Activated CD8-positive, alpha-beta T cell treated with anti-CD3 and anti-CD28 coated beads, Interleukin-2, amount 10 ng/mL, durations not matched to agents 7 days and 5 days (primary cell): ENCODE results near the gene BCL7C. TPM values are rescaled to one million over a fixed set of nuclear protein-coding genes. Genes with fewer than 3 reads are reported as not detected.
"Not testable (repeated sequence)": the region's sequence is repeated elsewhere in the genome, so short reads cannot be mapped to it uniquely, and the experiment has no call there.

Source experiments
- ATAC-seq: fragments of 150-1000 bp; cut with Tn5 transposase; one replicate; pipeline ENCODE4 v1.10.0; 2021; ENCODE audit warnings: moderate library complexity
- CTCF ChIA-PET: fragments of 350-600 bp; sonication (Branson Sonifier 250); formaldehyde crosslinking; loops from one replicate; lab custom pipeline; 2021; ENCODE audit warnings: antibody characterized with exemption; lab: Charles Lee
- POLR2A ChIA-PET: fragments of 350-600 bp; sonication (Branson Sonifier 250); formaldehyde crosslinking; loops from one replicate; lab custom pipeline; 2021; ENCODE audit warnings: antibody characterized with exemption; lab: Charles Lee
- DNase-seq: peaks from one replicate; pipeline ENCODE4 v3.0.0-alpha.2; 2020
- H3K27ac Mint-ChIP-seq: one replicate; pipeline ENCODE4 v1.8.0; 2021; ENCODE audit warnings: mild to moderate bottlenecking, mixed read lengths
- H3K27me3 Mint-ChIP-seq: one replicate; pipeline ENCODE4 v1.8.0; 2021; ENCODE audit warnings: low read depth, mixed read lengths
- H3K36me3 Mint-ChIP-seq: one replicate; pipeline ENCODE4 v1.8.0; 2021; ENCODE audit warnings: low read depth, mixed read lengths
- H3K4me1 Mint-ChIP-seq: one replicate; pipeline ENCODE4 v1.8.0; 2021; ENCODE audit warnings: low read depth, mixed read lengths
- H3K4me3 Mint-ChIP-seq: one replicate; pipeline ENCODE4 v1.8.0; 2021; ENCODE audit warnings: mild to moderate bottlenecking, mixed read lengths
- H3K9me3 Mint-ChIP-seq: one replicate; pipeline ENCODE4 v1.8.0; 2022; ENCODE audit warnings: mixed read lengths; ENCODE audit not compliant: insufficient read depth
- total RNA-seq, 2 experiments: library from RNA; stranded (reverse); gene quantifications; one replicate each; pipeline ENCODE4 v1.2.3, GENCODE V29; 2021

Gene BCL7C
- total RNA-seq, 2 experiments from 2014 or later: 30.3 to 34.5 TPM

DNA sequence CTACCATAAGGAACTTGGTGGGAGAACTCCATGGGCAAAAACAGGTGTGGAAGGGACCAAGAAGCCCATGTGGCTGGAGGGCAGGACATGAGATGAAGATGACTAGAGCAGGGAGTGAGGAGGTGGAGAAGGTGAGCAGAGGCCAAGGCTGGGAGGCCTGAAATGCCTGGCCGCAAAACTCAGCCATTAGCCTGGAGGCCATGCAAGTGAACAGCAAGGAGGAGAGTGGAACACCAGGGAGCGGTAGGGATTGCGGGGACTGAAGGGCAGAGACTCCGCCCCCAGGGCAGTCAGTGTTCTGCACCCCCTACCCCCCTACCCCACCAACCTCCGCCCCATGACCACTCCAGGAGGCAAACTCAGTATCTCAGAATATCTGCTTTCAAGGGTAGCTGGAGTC lies 17.0 kb downstream of the BCL7C start:
- peaks cover 26% of the 10 kb centered on the region for H3K36me3 Mint-ChIP-seq
- ATAC-seq: no peak

DNA sequence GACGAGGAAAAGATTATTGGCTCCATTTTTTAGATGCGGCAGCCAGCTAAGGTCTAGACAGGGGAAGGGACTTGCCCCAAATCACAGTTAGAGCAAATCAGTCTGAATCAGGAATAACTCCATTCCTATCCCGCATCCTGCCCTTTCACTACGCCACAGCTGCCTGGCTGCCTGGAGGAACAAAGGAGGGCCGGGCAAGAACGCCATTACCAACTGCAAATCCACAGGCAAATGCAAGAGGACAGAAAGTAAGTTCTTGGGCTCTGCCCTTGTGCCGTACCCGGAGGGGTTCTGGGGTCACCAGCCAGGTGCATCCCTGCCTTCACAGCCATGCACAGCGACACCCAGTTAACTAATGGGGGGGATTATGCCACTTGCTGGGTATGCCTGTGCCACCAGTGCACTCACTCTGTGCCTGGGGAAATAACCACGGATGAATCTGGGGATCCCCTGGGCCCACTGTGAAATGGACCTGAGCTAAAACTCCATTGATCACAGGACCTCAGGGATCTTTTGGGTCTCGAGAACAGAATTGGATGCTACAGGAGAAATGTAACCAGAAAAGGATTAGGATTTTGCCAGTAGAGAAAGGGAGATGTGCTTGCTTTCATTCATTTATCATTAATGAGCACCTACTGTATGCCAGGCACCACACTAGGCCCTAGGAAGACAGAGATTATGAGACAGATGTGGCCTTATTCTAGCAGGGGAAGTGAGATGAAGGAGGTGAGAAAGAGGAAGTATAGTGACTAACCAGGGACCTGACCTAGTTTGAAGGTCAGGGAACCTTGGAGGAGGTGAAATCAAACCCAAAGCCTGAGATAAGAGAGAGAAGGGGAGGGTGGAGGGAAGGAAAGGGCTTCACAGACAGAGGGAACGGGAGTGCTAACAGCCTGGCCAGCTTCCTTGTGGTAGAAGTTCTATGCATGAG lies 17.7 kb downstream of the BCL7C start:
- H3K27me3 Mint-ChIP-seq: no peaks in the 10 kb centered on the region
- no peaks in the 10 kb centered on the region for H3K9me3 Mint-ChIP-seq
- peaks cover 26% of the 10 kb centered on the region for H3K36me3 Mint-ChIP-seq
- H3K4me1 Mint-ChIP-seq: peaks cover 37% of the 10 kb centered on the region
- H3K27ac Mint-ChIP-seq: peak overlapping the region; percentile 86
- CTCF ChIA-PET: interaction anchor here (1.0 to 7.3 kb wide), 5 partner anchors 25 to 66 kb away, joined by 3 to 63 read pairs (median 8); no protein-coding TSS in a partner anchor
- H3K4me3 Mint-ChIP-seq: peak overlapping the region; percentile 94
- ATAC-seq (peak; percentile 16), DNase-seq (peak; percentile 32)
- POLR2A ChIA-PET: interaction anchor here (0.6 to 5.8 kb wide), 10 partner anchors 10 to 583 kb away, joined by 3 to 73 read pairs (median 4); partner anchors contain the start of genes ARMC5, BCL7C and PHKG2

More for the DNA sequence above, 17.0 kb downstream of the BCL7C start:
- peak overlapping the region; percentile 94 for H3K4me3 Mint-ChIP-seq
- CTCF ChIA-PET: interaction anchor here (2.4 to 7.3 kb wide), 3 partner anchors 25 to 65 kb away, joined by 8 to 63 read pairs (median 42); no protein-coding TSS in a partner anchor
- DNase-seq: no peak
- no peaks in the 10 kb centered on the region for H3K9me3 Mint-ChIP-seq
- H3K4me1 Mint-ChIP-seq: peaks cover 44% of the 10 kb centered on the region
- no peaks in the 10 kb centered on the region for H3K27me3 Mint-ChIP-seq
- H3K27ac Mint-ChIP-seq: peak overlapping the region; percentile 86
- POLR2A ChIA-PET: interaction anchor here (1.3 to 5.8 kb wide), 5 partner anchors 9 to 129 kb away, joined by 4 to 73 read pairs (median 6); partner anchors contain the start of genes BCL7C and PHKG2

DNA sequence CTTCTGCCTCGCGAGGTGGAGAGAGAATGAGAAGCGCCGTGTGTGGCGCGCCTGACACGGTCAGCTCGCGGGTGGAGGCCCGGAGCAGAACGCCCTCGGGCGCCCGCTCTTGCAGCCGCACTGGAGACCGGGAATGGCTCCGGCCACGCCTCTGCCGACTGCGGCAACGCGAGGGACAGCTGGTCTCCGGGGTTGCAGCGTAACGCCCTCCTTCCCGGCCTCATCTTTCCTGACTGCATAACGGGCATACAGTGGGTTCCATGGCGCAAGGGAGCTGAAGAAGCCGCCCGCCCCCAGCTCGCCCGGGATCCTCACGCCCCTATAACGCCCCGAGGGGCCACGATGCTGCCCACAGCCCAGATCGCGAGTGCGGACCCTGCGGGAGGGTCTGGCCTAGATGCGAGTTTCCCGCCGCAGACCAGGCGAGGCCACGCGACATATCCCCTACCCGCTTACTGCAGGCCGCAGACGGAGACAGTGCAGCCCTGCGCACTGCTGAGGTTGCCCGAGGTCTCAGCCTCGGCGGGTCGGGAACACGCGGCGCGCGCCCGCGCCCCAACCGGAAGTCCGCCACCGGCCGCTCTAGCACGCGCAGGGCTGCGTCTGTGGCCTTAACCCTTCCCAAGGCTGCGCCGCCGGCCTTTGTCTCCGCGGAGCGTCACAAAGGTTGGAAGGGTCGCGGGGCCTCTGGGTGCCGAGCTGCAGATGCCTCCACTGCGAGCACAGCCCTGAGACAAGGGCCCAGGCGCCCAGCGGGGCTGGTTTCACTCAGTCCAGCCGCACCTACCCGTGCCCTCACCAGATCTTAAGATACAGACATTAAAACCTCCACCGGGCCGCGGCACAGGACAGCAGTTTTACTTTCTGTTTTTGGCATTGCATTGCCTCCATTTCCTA lies 18.8 kb downstream of the BCL7C start:
- Mint-ChIP-seq H3K36me3 (peaks cover 23% of the 10 kb centered on the region), H3K27ac (peak overlapping the region; percentile 86), H3K4me1 (peaks cover 33% of the 10 kb centered on the region), H3K9me3 (no peaks in the 10 kb centered on the region), H3K4me3 (peak overlapping the region; percentile 94), H3K27me3 (no peaks in the 10 kb centered on the region)
- CTCF ChIA-PET: interaction anchor here (0.6 to 7.3 kb wide), 8 partner anchors 27 to 70 kb away, joined by 3 to 63 read pairs (median 5); no protein-coding TSS in a partner anchor
- ATAC-seq (peak; percentile 91), DNase-seq (peak; percentile 90)
- POLR2A ChIA-PET: interaction anchor here (0.6 to 5.8 kb wide), 14 partner anchors 11 to 199 kb away, joined by 3 to 73 read pairs (median 4); partner anchors contain the start of genes BCL7C, ZNF646 and ZNF668

DNA sequence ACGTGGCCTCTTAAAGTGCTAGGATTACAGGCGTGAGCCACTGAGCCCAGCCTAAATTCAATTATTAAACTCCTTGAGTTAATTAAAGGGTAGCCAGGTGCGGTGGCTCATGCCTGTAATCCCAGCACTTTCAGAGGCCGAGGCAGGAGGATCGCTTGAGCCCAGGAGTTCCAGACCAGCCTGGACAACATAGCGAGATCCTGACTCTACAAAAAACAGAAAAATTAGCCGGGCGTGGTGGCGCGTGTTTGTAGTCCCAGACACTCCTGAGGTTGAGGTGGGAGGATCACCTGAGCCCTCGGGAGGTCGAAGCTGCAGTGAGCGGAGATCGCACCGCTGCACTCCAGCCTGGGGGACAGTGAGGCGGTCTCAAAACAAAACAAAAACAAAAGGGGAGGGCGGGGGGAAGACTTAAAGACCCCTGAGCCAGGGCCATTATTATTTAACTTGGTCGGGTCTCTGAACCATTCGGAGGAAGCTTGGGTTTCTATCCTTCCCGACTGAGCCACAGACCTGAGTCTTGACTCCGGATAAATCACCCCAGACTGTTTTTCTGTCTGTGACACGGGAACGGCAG lies 19.5 kb downstream of the BCL7C start:
- H3K4me3 Mint-ChIP-seq: peak overlapping the region; percentile 94
- DNase-seq (no peak), ATAC-seq (no peak)
- H3K36me3 Mint-ChIP-seq: peaks cover 19% of the 10 kb centered on the region
- ChIA-PET CTCF (interaction anchor here (0.6 to 7.3 kb wide), 6 partner anchors 27 to 69 kb away, joined by 3 to 63 read pairs (median 5); no protein-coding TSS in a partner anchor), POLR2A (interaction anchor here (0.8 to 5.8 kb wide), 12 partner anchors 18 to 200 kb away, joined by 3 to 73 read pairs (median 4); partner anchors contain the start of genes BCL7C, ZNF646 and ZNF668)
- no peaks in the 10 kb centered on the region for H3K27me3 Mint-ChIP-seq
- peaks cover 33% of the 10 kb centered on the region for H3K4me1 Mint-ChIP-seq
- H3K27ac Mint-ChIP-seq: peak overlapping the region; percentile 86
- no peaks in the 10 kb centered on the region for H3K9me3 Mint-ChIP-seq

DNA sequence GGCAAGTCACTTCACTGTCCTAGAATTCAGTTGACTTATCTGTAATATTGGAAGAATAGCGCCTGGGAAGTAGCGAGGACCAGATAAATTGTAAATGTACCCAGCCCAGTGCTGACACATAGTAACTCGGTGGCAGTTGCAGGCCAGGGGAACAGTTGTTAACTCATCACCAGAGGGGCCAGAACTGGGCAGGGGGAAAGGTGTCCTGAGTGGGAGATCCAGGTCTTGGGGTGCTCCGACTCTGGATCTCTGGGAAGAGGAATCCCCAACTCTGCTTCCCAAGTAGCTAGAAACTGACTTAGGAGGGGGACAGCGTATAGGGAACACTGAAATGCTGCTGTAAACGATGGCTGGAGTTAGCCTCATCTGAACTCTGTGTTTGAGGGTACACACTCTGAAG lies 23.0 kb downstream of the BCL7C start:
- H3K27me3 Mint-ChIP-seq: no peaks in the 10 kb centered on the region
- ChIA-PET CTCF (interaction anchor here (1.6 to 7.3 kb wide), 3 partner anchors 26 to 57 kb away, joined by 4 to 63 read pairs (median 14); no protein-coding TSS in a partner anchor), POLR2A (no interaction called here)
- ATAC-seq: no peak
- DNase-seq: no peak
- H3K9me3 Mint-ChIP-seq: no peaks in the 10 kb centered on the region
- H3K4me3 Mint-ChIP-seq: no peak overlapping the region
- peaks cover 3% of the 10 kb centered on the region for H3K36me3 Mint-ChIP-seq
- no peak overlapping the region for H3K27ac Mint-ChIP-seq
- H3K4me1 Mint-ChIP-seq: peaks cover 18% of the 10 kb centered on the region

DNA sequence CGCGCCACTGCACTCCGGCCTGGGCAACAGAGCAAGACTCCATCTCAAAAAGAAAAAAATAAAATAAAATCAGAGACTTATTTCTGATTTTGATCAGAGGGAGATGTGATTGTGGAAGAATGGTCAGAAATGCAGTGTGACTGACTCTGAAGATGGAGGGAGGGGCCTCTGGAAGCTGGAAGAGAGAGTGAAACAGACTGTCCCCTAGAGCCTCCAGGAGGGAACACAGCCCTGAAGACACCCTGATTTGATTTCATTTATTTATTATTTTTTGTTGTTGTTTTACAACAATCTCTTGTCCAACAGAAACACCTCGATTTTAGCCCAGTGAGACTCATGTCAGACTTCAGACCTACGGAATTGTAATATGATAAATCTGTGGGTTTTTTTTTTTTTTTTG lies 26.1 kb downstream of the BCL7C start:
- DNase-seq (no peak), ATAC-seq (peak; percentile 51)
- CTCF ChIA-PET: interaction anchor here (2.1 to 4.1 kb wide), 2 partner anchors 23 to 34 kb away, joined by 10 to 25 read pairs; no protein-coding TSS in a partner anchor
- Mint-ChIP-seq H3K27ac (no peak overlapping the region), H3K4me1 (peaks cover 3% of the 10 kb centered on the region), H3K4me3 (no peak overlapping the region), H3K36me3 (no peaks in the 10 kb centered on the region), H3K27me3 (no peaks in the 10 kb centered on the region), H3K9me3 (no peaks in the 10 kb centered on the region)
- POLR2A ChIA-PET: interaction anchor here (0.6 to 1.2 kb wide), 2 partner anchors 35 to 39 kb away, joined by 3 to 5 read pairs; no protein-coding TSS in a partner anchor

DNA sequence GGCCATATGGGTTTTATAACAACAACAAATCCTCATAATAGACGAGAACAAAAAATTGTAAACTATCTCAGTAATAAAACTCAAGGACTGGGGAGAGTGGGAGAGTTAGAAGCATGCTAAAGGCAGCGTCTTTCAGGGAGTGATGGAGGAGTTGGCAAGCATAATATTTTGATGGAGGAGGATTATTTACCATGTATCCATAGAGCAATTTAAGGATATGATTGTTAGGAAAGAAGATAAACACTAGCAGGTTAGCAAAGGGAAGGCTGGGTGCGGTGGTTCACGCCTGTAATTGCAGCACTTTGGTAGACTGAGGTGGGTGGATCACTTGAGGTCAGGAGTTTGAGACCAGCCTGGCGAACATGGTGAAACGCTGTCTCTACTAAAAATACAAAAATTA lies 27.8 kb downstream of the BCL7C start:
- ATAC-seq: no peak
- H3K9me3 Mint-ChIP-seq: no peaks in the 10 kb centered on the region
- H3K36me3 Mint-ChIP-seq: no peaks in the 10 kb centered on the region
- CTCF ChIA-PET: interaction anchor here (1.1 to 4.1 kb wide), 3 partner anchors 21 to 36 kb away, joined by 3 to 25 read pairs (median 4); no protein-coding TSS in a partner anchor
- H3K4me1 Mint-ChIP-seq: no peaks in the 10 kb centered on the region
- POLR2A ChIA-PET: no interaction called here
- H3K27ac Mint-ChIP-seq: no peak overlapping the region
- no peaks in the 10 kb centered on the region for H3K27me3 Mint-ChIP-seq
- H3K4me3 Mint-ChIP-seq: no peak overlapping the region
- no peak for DNase-seq

DNA sequence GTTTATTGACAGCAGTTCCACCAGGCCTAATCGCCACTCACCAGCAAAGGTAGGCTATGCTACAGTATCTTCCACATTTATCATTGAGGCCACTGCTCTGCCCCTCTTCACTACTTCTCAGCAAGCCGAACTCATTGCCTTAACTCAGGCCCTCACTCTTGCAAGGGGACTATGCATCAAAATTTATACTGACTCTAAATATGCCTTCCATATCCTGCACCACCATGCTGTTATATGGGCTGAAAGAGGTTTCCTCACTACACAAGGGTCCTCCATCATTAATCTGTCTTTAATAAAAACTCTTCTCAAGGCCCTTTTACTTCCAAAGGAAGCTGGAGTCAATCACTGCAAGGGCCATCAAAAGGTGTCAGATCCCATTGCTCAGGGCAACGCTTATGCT lies 30.7 kb downstream of the BCL7C start:
- H3K27ac Mint-ChIP-seq, POLR2A ChIA-PET, H3K4me3 Mint-ChIP-seq, H3K27me3 Mint-ChIP-seq, H3K36me3 Mint-ChIP-seq, H3K4me1 Mint-ChIP-seq, DNase-seq, ATAC-seq, H3K9me3 Mint-ChIP-seq: not testable (repeated sequence)
- CTCF ChIA-PET: interaction anchor here (1.1 kb wide), 1 partner anchor 18 kb away, joined by 4 read pairs; no protein-coding TSS in a partner anchor

DNA sequence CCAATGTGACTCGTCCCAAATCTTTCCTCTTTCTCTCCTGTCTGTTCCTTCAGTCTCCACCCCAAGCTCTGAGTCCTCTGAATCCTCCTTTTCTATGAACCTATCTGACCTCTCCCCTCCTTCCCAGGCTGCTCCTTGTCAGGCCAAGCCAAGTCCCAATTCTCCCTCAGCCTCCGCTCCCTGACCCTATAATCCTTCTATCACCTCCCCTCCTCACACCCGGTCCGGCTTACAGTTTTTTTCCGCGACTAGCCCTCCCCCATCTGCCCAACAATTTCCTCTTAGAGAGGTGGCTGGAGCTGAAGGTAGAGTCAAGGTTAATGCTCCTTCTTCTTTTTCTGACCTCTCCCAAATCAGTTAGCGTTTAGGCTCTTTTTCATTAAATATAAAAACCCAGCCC lies 33.1 kb downstream of the BCL7C start:
- DNase-seq, H3K27me3 Mint-ChIP-seq, H3K9me3 Mint-ChIP-seq, POLR2A ChIA-PET, H3K27ac Mint-ChIP-seq, H3K4me3 Mint-ChIP-seq, ATAC-seq, H3K4me1 Mint-ChIP-seq, H3K36me3 Mint-ChIP-seq: not testable (repeated sequence)
- CTCF ChIA-PET: interaction anchor here (2.2 kb wide), 1 partner anchor 16 kb away, joined by 8 read pairs; no protein-coding TSS in a partner anchor

DNA sequence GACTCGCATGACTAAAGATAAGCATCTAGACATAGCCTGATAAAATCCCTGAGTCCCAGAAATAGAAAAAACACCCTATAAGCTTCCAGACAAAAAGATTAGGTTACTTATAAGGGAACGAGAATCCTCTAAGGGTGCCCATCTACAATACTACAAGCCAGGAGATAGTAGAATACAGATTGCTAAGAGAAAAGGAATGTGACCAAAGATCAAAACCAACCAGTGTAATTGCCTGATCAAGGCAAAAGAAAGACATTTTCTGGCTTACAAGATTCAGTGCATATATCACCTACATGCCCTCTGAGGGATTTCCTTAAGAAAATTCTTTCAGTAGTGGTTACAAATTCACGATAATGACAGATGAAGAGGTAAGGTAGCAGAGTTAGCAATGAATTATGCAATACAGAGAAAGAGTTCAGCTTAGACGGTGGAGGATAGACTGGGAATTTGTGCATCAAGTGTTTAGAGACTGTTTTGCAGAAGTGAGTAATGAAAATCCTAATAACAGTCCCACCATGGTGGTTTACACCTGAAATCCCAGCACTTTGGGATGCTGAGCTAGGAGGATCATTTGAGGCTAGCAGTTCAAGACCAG lies 35.0 kb downstream of the BCL7C start:
- ChIA-PET CTCF (interaction anchor here (0.8 to 5.7 kb wide), 2 partner anchors 14 kb away, joined by 4 to 54 read pairs; no protein-coding TSS in a partner anchor), POLR2A (interaction anchor here (0.5 kb wide), 1 partner anchor 1020 kb away, joined by 3 read pairs; no protein-coding TSS in a partner anchor)
- ATAC-seq: no peak
- H3K27me3 Mint-ChIP-seq: peaks cover 3% of the 10 kb centered on the region
- DNase-seq: no peak
- no peaks in the 10 kb centered on the region for H3K36me3 Mint-ChIP-seq
- H3K4me3 Mint-ChIP-seq: no peak overlapping the region
- peaks cover 3% of the 10 kb centered on the region for H3K4me1 Mint-ChIP-seq
- no peak overlapping the region for H3K27ac Mint-ChIP-seq
- H3K9me3 Mint-ChIP-seq: no peaks in the 10 kb centered on the region
